MM.1S (cell line): Measurements from ENCODE around the gene MBTPS2.

Experiments used
- EZH2 ChIP-seq: fragments of 300-600 bp; sonication (generic); optimal IDR thresholded peaks from 2 replicates; pipeline ENCODE3; 2017; ENCODE audit warnings: low read depth, mild to moderate bottlenecking, antibody characterized with exemption, low read length, mixed read lengths
- EZH2phosphoT487 ChIP-seq: fragments of 300-600 bp; sonication (generic); IDR thresholded peaks from 2 replicates; pipeline ENCODE4 v1.6.1; 2018; ENCODE audit warnings: antibody characterized with exemption, low read length
- TF ChIP-seq, protein P1 (sequence below): fragments of 300-600 bp; sonication (generic); IDR thresholded peaks from 2 replicates; pipeline ENCODE4 v1.5.1; 2016; ENCODE audit warnings: antibody characterized with exemption, low read length, mixed read lengths

- no peak for TF ChIP-seq EZH2phosphoT487
- TF ChIP-seq, protein P1, sequence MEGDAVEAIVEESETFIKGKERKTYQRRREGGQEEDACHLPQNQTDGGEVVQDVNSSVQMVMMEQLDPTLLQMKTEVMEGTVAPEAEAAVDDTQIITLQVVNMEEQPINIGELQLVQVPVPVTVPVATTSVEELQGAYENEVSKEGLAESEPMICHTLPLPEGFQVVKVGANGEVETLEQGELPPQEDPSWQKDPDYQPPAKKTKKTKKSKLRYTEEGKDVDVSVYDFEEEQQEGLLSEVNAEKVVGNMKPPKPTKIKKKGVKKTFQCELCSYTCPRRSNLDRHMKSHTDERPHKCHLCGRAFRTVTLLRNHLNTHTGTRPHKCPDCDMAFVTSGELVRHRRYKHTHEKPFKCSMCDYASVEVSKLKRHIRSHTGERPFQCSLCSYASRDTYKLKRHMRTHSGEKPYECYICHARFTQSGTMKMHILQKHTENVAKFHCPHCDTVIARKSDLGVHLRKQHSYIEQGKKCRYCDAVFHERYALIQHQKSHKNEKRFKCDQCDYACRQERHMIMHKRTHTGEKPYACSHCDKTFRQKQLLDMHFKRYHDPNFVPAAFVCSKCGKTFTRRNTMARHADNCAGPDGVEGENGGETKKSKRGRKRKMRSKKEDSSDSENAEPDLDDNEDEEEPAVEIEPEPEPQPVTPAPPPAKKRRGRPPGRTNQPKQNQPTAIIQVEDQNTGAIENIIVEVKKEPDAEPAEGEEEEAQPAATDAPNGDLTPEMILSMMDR, result no peak
- TF ChIP-seq EZH2, result no peak
Observed at GRCh38 chrX:21802839-21803238, 36.6 kb upstream of the MBTPS2 start.
